ENCODE measurements around the gene FUNDC2.

GRCh38 chrX:155056877-155057792 is 30.5 kb downstream of the FUNDC2 start:
- TF ChIP-seq CTCF (IDR thresholded peaks at IDR 0.05): peak; percentile 47 to 63 (median 60)
- no peak for TF ChIP-seq POLR2A (IDR thresholded peaks at IDR 0.05)
- TF ChIP-seq EP300 (IDR thresholded peaks at IDR 0.05): no peak

Data from ovary (tissue), 3 donors.